GM21390 (cell line): Measurements from ENCODE around the gene INAFM1.

Experiments
- ATAC-seq: cut with Tn5 transposase; IDR thresholded peaks from one replicate; pipeline ENCODE4 v1.9.1; 2021; ENCODE audit not compliant: unreplicated experiment

INAFM1 gene

DNA sequence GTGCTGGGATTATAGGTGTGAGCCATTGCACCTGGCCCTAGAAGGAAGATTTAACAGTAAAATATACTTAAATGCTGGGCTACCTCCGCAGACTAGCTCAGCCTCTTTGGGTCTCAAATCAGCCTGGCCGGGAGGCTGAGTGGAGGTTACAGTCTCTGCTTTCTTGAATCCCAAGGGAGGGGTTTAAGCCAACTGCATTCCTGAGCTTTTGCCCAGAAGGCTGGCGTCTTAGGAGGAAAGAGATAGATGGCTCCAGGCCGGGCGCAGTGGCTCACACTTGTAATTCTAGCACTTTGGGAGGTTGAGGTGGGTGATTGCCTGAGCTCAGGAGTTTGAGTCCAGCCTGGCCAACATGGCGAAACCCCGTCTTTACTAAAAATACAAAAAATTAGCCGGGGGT lies 34.4 kb downstream of the INAFM1 start:
- ATAC-seq = no peak

DNA sequence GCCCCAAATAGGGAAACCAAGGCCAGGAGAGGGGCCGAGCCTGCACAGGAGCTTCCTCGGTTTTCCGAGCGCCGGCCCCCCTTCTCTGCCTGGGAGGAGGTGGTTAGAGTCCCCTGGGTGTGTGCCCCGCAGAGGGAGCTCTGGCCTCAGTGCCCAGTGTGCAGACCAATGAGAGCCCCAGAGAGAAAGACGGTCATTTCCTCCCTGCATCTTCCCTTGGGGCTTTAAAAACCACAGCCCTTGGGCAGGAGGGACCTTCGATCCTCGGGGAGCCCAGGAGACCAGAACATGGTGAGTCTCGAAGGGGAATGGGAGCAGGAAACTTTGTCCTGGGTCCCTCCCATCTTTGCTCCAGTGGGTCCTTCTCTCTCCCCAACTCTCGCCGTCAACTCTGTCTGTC lies 34.9 kb downstream of the INAFM1 start, which contains the start of gene C5AR1:
Gene C5AR1 (plus strand): TSS at position 254 of the 400 bp plus-strand sequence. CDS start 35 bp downstream, at position 289.
- ATAC-seq = no peak

DNA sequence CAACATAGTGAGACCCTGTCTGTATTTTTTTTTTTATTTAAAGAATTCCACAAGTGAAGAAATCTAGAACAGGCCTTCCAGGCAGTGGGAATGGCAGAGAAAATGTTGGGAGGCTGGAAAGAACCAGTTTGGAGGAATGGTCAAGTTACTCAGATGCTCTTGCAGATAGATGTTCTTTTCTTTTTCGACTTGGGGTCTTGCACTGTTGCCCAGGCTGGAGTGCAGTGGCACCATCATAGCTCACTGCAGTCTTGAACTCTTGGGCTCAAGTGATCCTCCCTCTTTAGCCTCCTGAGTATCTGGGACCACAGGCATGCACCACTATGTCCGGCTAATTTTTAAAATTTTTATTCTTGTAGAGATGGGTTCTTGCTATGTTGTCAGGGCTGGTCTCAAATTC lies 35.6 kb downstream of the INAFM1 start:
- no peak for ATAC-seq

DNA sequence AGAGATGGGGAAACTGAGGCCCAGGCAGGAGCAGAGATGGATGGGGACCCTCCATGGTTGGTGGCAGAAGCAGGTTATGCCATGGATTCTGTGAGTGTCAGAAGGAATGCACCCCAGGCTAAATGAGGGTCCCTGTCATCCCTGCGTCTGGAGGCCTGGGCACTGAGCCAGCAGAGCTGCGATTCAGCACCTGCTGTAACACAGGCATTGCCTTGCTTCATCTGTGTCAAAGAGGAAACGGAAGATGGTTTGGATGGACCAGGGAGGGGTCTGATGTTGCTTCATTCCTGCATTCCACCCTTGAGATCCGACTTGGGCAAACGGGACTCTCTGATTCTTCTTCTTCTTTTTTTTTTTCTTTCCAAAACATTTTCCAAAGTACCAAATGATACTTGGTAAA lies 36.1 kb downstream of the INAFM1 start:
- ATAC-seq = no peak

DNA sequence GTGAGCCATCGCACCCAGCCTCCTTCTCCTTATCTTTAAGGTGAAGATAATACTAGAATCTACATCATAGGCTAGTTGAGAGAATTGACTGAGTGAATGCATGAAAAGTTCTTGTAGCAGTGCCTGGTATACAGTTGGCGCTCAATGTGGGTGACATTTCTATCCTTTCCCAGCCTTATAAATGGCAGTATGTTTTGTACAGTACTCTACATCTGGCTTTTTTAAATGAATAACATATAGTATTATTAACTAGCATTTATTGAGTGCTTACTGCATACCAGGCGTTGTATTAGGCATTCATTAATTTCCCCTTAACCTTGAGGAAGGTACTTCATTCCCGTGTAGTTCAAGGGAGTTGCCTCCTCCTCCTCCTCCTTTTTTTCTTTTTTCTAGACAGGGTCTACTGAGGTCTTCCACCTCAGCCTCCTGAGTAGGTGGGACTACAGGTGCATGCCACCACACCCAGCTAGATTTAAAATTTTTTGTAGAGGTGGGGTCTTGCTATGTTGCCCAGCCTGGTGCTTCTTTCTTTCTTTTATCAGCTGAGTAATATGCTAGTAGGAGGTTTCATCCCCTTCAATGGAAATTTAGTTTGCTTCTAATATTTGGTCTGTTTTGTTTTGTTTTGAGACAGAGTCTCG lies 37.8 kb downstream of the INAFM1 start:
- no peak for ATAC-seq

DNA sequence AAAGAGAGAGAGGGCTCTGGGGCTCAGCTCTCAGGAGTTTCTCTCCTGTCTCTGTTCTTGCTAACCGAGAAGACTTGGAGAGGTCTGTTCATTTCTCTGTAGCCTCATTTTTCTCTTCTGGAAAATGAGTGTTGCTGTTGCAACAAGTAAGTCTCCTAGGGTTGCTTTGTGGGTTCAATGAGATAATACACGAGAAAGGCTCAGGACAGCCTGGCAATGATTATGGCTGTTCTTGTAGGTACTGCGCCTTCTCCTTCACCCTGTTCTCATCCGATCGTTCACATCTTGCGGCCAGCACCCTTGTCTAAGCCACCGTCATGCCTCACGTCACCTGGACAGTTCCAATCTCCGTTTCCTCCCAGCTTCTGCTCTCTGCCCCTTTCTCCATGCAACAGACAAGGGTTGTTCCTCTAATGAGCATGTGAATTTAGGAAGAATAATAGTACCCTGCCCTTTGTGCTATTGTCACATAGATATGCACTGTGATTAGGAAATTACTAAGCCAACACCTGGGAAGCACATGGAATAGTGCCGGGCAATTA lies 39.1 kb downstream of the INAFM1 start:
- ATAC-seq = no peak

DNA sequence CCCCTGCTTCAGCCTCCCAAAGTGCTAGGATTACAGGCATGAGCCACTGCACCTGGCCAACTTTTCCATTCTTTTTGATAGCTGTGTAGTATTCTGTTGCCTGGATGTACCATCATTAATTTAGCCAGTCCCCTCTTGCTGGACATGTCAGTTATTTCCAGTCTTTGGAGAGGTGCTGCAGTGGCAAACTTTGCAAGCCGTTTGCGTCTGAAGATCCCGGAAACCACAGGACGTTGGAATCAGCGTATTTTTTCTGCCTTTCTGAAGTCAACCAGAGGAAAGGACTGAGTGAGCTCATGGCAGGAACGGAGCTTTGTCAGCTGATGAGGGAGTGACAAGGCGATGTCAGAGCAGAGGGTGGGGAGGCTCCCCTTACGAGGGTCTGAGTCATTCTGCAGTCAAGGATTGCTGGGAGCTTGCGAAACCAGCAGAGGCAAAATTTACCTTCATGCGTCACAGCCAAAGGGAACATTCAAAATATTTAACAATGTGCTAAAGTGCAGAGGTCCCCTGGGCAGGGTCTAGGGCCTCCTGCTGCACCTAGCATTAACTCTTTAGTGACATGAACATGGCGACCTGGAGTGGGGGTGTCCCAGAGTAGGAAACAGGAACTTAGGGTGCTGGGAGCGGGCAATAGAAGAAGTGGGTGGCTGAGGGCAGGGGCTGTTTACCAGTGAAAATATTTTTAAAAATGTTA lies 40.6 kb downstream of the INAFM1 start:
- no peak for ATAC-seq

DNA sequence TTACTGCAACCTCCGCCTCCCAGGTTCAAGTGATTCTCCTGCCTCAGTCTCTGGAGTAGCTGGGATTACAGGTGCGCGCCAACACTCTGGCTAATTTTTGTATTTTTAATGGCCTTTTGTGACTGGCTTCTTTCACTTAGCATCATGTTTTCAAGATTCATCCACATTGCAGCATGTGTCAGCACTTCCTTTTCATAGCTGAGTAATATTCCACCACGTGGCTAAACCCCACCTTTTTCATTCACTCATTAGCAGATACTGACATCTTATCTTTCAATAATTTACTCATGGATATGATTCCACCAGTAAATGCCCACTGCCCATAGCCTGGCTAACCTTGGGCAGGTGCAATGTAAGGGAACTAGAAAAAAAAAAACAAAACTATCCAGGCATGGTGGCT lies 41.8 kb downstream of the INAFM1 start:
- ATAC-seq = no peak

DNA sequence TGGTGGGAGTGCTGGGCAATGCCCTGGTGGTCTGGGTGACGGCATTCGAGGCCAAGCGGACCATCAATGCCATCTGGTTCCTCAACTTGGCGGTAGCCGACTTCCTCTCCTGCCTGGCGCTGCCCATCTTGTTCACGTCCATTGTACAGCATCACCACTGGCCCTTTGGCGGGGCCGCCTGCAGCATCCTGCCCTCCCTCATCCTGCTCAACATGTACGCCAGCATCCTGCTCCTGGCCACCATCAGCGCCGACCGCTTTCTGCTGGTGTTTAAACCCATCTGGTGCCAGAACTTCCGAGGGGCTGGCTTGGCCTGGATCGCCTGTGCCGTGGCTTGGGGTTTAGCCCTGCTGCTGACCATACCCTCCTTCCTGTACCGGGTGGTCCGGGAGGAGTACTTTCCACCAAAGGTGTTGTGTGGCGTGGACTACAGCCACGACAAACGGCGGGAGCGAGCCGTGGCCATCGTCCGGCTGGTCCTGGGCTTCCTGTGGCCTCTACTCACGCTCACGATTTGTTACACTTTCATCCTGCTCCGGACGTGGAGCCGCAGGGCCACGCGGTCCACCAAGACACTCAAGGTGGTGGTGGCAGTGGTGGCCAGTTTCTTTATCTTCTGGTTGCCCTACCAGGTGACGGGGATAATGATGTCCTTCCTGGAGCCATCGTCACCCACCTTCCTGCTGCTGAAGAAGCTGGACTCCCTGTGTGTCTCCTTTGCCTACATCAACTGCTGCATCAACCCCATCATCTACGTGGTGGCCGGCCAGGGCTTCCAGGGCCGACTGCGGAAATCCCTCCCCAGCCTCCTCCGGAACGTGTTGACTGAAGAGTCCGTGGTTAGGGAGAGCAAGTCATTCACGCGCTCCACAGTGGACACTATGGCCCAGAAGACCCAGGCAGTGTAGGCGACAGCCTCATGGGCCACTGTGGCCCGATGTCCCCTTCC lies 45.5 kb downstream of the INAFM1 start:
- ATAC-seq = no peak

DNA sequence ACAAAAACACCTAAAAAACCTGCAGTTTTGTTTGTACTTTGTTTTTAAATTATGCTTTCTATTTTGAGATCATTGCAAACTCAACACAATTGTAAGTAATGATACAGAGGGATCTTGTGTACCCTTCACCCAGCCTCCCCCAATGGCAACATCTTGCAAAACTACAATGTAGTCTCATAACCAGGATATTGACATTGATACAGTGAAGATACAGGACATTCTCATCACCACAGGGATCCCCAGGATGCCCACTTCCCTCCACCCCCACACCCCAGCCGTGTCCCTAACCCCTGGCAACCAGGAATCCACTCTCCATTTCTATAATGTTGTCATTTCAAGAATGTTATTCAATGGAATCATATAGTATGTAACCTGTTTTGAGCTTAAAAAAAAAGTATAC lies 46.9 kb downstream of the INAFM1 start:
- no peak for ATAC-seq

DNA sequence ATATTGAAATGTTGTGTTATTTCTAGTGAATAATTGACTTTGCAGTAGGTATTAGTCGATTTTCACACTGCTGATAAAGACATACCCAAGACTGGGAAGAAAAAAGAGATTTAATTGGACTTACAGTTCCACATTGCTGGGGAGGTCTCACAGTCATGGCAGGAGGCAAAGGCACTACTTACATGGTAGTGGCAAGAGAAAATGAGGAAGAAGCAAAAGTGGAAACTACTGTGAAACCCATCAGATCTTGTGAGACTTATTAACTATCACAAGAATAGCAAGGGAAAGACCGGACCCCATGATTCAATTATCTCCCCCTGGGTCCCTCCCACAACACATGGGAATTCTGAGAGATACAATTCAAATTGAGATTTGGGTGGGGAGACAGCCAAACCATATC lies 47.4 kb downstream of the INAFM1 start:
- ATAC-seq = no peak

DNA sequence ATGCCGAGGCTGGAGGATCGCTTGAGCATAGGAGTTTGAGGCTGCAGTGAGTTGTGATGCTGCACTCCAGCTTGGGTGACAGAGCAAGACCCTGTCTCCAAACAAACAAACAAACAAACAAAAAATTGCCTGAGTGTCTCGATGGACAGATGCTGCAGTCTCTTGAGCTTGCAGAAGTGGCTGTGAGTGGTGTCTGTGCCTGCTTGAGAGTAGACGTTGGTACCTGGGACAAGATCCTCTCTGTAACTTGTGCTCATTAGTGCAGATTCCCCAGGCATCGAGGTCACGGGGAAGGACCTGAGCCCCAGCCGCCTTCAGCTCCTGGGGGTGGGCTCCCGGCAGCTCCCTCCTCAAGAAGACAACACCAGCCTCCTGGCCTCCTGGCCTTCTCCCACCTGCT lies 48.7 kb downstream of the INAFM1 start:
- no peak for ATAC-seq

DNA sequence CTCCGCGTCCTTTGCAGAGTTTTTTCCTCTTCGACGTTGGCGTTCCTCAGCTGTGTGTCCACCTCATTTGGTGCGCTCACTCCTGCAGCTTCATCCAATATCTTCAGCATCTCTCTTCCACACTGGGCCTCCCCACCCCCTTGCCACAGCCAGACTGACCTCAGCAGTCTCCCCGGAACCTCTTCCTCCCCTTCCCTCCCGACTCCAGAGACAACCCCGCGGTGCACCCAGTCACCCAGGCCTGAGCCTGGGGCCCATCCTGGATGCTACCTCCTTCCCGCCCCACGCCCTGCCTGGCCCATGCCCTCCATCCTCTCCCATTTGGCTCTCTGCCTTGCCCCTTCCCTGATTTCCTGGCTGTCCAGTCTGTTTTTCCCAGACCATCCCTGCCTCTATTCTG lies 49.2 kb downstream of the INAFM1 start:
- no peak for ATAC-seq

DNA sequence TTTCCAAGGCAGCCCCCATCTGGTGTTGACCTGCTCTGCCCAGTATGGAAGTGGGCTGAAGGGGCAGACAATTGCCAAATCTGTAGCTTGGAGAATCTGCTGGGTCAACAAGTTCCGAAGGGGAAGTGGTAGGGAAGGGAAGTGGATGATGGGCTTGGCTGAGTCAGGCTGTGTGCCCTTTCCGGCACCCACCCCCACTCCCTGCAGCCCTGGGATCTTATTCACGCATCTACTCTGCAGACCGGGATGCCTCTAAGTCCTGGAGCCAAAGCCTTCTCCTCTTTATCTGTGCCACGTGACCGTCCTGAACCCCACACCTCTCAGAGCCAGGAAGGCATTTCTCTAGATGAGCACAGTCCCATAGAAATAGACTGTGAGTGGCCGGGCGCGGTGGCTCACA lies 49.8 kb downstream of the INAFM1 start:
- ATAC-seq = no peak
